AML-193 (cell line): ENCODE results near the gene ARL15.
"Not testable (repeated sequence)": the region's sequence is repeated elsewhere in the genome, so short reads cannot be mapped to it uniquely, and the experiment has no call there.

ENCODE experiments used
- DNase-seq, 2 experiments: peaks; one replicate each; lab custom pipeline; 2025; lab: John Stamatoyannopoulos, UW

ARL15 gene

DNA sequence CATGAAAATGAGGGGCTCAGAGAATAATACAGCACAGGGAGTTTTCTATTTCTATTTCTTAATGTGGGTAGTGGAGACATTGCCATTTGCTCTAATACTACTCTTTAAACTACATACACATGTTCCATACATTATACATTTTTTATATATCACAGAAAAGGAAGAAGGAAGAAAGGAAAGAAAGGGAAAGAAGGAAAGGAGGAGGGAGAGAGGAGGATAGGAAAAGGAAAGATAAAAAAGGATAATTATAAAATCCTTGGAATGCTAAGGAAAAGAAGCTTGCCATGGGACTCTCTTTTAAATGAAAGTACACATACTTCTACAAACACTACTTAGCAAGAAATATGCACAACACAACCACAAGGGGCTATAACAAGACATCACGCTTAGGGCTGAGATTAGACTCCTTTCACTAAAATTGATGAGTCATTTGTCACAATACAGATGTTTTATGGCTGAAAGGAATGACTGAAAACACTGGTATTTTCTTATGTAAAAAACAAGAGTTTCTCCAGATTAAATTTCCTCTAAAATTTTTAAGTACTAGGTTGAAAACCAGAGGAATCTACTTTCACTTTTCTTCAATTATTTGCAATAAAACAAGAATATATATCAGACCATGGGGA, 219.8 kb downstream of the ARL15 start:
- no peak for DNase-seq

DNA sequence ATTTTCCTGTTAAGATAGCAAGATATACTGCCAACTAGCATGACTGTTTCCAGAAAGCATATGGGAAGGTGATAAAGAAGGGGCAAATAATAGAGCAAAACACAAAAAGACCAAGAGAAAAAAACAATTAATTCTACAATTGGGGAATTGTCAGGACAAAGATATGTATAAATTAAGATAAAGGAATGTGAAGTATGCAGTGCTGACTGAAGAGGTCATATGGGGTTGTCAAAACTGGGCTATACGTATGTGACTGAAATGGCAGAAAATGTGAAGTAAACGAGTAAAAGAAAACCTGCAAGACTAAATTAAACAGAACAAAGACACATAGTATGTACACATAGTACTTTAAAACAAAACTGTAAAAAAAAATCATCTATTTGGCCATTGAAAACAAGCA, 222.3 kb downstream of the ARL15 start:
- DNase-seq: no peak

DNA sequence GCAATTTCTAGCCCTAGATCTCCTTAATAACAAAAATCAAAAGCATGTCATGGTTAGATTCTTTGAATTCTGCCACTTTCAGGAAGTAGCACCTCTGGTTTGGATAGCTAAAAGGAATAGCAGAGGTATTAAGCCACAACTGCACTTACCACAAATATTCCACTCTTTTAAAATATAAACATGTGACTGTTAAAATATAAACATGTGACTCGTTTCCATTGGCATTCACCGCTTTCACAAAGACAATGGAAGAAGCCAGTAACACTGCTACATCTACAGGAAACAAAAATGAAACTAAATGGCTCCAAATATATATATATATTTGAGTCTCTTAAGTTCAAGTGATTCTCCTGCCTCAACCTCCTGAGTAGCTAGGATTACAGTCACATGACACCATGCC, 222.9 kb downstream of the ARL15 start:
- DNase-seq: no peak

DNA sequence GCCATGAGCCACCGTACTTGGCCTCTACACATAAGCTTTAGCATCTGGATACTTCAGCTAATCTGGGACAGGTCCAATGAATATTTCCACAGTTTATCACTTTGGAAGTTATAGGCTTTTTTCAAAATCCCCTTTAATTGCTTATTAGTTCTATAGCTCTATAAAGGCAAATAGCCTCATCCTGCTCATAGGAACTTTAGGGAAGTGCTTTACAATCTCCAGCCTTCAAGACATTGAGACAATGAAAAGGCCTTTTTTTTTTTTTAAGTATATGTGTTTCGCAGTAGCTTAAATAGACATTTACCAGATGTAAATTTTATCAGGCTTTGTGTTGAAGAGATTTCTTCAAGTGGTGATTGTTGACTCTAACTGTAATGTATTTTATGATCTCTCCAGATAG, 224.2 kb downstream of the ARL15 start:
- DNase-seq: no peak

DNA sequence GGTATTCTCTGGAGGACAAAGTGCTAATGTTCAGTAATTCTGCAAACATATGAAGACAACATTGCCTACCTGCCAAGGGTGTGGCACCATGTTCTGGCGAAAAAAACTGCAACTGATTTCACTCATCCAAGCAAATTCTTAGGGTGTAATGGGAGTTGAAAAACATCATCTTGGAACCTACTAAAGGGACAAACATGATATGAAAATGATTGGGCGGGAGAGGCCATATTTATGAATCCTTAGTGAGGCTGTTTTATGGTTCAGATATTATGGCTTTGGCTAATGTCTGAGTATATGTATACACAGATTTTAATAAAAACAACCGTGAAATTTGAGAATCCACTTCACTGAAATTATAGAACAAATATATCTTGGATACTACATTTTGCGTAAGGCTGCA, 225.7 kb downstream of the ARL15 start:
- no peak for DNase-seq

DNA sequence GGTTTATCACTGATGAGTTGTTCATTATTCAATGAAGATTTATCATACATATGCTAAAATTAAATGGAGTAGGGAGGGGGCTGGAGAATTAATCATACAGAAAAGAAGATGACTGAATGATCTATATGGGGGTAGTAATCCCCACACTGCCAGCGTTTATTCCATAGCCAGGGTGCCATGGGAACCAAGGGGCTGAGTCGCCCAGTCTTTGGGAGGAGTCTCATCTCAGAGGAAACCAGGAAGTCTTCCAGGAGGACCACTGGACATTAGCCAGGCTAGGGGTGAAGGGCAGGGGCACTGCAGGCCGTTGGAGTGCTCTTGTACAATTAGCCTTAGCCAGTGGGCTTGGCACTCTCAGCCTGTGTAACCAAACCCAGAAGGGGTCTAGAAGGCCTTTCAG, 226.5 kb downstream of the ARL15 start:
- no peak for DNase-seq

DNA sequence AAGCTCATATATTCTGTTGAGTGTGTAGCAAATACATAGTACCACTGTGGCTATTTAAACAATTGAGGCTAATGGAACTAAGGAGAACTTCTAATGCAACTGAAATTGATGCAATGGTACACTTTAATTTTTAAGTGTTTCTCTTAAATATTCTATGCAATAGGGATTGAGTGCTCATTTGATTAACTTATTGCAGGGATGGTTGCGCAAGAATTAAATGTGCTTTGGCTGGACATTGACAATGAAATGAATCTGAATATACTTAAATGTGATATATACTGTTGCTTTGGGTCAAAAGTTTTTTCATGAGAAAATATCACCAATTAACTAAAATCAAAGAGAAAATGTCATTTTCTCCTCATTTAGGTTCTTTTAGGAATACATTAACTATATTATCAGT, 227.1 kb downstream of the ARL15 start:
- no peak for DNase-seq

DNA sequence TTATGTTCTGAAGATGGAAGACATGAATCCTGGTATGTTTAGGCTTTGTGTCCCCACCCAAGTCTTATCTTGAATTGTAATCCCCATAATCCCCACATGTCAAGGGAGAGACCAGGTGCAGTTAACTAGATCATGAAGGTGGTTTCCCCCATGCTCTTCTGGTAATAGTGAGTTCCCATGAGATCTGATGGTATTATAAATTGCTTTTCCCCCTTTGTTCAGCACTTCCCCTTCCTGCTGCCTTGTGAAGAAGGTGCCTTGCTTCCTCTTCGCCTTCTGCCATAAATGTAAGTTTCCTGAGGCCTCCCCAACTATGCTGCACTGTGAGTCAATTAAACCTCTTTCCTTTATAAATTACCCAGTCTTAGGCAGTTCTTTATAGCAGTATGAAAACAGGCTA, 229.0 kb downstream of the ARL15 start:
- DNase-seq: no peak

DNA sequence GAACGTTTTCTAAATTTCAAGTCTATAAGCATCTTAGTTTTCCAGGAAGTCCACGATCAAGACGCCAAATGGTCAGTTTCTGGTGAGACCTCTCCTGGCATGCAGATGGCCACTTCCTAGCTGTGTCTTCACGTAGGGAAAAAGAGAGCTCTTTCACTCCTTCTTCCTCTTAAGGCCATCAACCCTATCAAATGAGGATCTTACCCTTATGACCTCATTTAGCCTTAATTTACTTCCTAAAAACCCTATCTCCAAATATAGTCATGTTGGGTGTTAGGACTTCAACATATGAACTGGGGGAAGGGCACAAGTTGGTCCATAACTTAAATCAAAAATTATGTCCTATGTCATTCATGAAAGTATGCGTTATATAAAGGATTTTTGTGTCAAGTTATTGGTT, 229.5 kb downstream of the ARL15 start:
- peak; percentile 5 to 34 for DNase-seq

DNA sequence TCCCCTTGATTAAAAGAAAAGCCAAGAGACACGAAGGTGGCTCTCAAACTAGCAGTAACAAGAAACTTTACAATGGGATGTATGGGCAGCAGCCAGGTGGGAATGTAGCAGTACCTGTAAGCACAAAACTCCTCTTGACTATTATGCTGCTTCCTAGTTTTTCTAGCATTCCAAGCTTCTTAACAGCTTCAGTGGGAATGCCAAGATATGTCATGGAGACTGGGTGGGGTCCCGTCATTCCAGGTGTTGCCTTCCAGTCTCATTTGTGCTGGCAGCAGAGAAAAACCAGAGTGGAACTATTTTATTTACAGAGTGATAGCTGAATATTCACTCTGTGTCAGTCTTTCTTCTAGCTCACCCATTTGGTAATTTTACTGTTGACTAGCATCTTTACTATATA, 236.6 kb downstream of the ARL15 start:
- DNase-seq: no peak

DNA sequence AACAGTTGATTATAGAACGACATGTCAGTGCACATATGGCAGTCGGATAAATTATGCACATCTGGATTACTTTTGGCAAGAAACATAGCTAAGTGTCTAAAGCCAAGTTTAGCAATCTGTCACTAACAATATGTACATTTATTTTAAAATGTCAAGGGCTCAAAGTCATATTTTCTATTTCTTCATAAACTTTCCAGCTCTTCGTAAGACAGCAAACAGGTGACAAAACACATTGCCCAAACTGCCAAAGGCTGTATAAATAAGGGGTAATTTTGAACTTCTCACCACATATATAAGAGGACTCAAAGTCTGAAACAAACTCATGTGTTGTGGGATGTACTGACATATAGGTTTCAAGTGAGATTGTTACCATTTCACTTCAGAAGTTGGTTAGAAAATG, 237.2 kb downstream of the ARL15 start:
- no peak for DNase-seq

DNA sequence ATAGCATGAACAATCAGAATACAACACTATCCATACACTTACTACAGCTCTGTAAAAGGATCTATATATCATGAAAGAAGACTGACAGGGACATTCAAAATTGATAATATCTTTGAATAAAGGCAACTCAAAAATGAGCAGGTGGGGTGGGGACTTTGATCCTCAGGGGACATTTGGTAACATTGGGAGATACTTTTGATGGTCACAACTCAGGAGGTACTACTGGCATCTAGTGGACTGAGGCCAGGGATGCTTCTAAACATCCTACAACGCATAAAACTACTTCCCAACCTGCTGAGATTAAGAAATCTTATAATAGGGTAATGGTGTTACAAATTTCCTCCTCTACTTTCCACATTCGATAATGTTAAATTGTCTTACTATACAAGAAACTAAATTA, 243.9 kb downstream of the ARL15 start:
- no peak for DNase-seq

DNA sequence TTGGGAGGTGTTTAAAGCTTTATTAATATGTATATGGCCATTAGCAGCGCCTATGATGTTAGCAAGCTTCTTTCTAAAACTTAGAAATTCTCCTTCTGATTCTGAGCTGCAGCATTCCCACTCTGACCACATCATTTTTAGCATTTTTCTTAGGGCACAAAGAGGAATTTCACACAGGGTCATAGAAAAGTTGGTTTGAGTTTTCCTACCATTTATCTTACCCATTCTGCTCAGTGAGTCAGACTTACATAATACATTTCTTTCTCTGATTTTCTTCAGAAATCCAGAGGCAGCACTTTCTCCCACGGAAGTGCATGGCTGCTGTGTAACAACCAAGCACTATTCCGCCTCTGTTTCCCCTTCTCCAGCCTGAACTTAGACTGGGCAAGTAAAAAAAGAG, 246.6 kb downstream of the ARL15 start:
- no peak for DNase-seq

DNA sequence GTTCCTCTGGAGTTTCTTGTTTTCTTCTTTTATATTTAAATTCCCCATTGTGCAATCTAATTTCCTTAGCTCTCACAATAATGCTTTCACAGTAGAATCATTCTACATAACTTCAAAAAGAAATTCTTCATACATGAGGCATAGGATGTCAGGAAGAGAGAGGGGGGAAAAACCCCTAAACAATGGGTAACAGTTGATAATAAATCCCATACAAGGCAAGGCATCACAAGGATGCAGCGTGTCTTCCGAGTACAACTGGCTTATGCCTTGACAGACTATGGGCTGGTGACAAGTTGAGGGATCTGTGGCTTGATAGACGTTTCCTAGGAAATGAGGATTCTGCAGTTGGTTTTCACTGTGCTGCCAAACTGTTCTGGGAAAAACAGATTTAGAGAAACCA, 247.4 kb downstream of the ARL15 start:
- no peak for DNase-seq

DNA sequence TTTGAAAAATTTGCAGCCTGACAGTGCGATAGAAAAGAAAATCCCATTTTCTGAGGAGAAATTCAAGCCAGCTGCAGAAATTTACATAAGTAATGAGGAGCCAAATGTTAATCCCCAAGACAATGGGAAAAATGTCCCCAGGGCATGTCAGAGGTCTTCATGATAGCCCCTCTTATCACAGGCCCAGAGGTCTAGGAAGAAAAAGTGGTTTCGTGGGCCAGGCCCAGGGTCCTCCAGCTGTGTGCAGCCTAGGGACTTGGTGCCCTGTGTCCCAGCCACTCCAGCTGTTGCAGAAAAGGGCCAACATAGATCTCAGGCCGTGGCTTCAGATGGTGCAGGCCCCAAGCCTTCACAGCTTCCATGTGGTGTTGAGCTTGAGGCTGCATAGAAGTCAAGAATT, 249.5 kb downstream of the ARL15 start:
- DNase-seq: not testable (repeated sequence)

DNA sequence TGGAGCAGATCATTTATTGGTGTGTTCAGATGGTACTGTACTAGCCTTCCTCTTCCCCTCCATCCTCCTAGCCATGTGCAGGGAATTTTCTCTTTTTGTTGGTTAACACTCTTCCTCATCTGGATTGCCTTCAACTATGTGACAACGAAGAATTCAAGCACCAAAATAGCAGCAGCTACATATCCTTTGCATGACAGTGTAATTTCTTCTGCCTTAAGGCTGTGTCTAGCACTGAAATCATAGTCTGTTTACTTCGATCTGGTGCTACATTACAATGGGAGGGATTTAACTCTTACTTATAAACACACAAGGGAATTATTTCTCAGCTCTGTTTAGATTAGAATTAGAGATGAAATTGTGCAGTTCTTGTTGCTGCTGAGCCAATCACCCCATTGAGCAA, 260.4 kb downstream of the ARL15 start:
- DNase-seq: no peak

DNA sequence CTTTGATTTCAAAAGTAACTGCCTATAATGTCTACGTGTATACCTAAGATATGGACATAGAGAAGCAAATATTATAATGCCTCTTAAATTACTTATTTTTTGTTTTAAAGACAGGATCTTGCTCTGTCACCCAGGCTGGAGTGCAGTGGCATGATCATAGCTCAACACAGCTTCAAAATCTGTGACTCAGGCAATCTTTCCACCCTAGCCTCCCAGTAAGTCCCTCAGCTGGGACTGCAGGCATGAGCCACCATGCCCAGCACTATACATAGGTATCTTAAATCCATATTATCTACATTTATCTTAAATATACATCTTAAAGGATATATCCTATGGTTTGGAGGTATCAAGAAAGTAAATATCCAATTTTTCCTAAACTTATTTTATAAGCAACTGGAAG, 261.2 kb downstream of the ARL15 start:
- DNase-seq: no peak

DNA sequence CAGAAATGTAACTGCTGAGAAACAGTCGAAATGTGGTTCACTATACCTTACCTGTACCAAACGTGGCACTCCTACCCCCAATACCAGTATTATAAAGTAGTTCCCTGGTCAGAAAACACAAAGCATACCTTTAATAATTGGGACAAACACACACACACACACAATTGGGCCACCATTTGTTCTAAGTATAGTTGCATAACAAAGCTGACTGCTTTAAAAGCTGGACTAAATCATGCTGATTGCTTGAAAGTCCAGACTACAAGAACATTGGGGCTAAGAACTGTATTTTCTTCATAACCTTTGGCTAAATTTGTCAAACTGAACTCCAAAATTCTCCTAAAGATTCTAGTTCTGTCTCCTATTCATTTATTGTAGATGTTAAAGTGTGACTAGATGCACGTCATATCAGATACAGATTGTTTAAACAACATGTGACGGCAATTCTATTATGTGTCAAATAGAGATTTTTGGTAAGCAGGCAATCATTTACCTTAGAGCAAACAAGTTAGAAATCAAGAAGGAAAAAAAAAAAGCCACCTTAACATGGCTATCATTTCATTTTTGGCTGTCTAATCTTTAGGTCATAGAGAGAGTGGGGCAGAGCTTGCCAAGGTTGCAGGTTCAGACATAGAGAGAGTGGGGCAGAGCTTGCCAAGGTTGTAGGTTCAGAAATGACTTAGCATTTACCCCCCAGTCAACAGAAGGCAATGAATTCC, 265.1 kb downstream of the ARL15 start:
- no peak for DNase-seq

DNA sequence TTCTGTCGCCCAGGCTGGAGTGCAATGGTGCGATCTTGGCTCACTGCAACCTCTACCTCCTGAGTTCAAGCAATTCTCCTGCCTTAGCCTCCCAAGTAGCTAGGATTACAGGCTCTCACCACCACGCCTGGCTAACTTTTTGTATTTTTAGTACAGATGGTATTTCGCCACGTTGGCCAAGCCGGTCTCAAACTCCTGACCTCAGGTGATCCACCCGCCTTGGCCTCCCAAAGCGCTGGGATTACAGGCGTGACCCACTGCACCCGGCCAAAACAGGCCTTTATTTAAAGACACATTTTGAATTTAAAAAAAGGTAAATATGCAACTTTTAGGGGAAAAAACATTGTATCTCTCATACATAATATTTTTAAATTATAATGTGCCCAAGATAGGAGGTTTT, 266.1 kb downstream of the ARL15 start:
- DNase-seq: not testable (repeated sequence)

DNA sequence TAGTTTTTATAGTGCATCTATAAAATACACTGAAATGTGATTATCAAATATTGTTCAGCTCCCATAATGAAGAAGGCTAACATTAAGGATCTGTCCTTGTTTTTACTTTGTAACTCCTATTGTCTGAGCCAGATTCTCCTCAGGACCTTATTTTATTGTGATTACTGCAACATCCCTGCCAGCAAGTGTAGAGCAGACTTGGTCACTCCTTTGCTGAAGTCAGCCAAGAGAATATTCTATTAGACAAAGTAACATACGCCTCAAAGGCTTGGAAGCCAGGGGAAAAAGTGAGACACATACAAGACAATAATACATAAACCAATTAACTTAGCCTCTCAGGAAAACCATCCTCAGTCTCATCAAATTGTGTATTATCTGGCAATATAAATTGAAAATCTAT, 269.6 kb downstream of the ARL15 start:
- no peak for DNase-seq

DNA sequence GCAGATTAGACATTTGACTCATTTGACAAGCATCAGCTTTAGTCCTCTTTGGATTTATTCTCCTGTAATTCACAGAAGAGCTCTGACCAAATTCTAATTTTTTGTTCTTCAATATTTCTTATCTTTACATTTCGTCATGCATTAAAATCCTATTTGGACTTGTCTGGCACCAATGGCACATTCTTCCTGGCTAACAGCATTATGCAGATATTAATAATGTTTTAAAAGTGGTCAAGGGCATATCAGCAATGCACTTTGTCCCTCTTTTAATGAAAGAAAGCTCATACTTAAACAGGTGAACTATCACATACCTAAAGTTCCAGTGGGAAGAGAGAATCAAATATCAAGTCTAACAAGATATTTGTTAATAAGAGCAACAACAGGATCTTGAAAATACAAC, 270.4 kb downstream of the ARL15 start:
- no peak for DNase-seq

DNA sequence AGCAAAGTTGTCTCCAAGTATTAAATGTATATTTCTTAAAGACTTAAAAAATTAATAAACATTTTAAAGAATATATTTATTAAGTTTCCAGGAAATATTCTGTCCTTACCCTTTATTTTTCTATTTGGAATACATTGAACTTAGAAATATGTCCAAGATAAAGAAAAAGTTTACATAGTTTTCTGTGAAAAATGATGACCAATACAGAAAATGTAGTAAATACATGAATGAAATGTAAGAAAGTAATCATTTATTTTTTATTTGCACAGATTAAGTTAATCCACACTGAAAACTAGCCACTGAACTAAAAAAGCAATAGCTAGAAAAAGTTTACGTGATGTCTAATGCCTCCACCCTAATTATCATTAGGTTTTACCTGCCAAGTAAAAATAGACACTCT, 273.2 kb downstream of the ARL15 start:
- no peak for DNase-seq

DNA sequence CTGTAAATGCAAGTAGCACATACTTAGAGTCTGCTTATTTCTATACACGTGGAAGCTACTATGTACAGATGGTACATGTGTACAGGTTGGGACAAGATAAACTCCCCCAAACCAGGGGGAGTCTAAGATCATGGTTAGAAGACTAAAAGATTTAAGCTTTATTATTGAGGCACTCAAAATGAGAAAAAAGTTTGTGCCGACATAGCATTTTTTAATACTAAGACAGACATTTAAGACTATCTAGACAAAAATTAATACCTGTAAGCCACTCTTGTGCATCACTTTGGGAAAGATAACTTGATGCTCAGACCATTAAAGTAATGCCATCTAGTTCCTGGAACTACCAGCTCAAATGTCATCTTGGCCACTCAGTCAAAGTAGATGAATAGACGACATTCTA, 279.4 kb downstream of the ARL15 start:
- no peak for DNase-seq

DNA sequence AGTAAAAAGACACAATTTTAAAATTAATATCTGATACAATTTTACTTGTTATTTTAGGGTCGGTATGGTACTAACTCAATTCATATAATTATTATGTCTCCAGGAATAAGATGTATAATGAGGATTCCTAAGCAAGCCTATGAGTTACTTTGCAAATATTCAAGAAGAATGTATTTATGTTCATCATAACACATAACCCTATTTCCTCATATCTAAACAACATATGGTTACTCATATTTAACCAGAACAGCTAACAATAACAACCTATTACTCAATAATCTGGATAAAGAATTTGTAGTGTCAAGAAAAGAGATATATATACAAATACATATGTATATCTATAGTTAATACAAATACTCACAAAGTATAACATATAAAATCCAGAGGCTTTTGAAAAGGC, 285.9 kb downstream of the ARL15 start:
- DNase-seq: no peak
